ENCODE data around the gene APC2.

GRCh38 chr19:1514295-1514661 is 64.4 kb downstream of the APC2 start:
- TF ChIP-seq CTCF (IDR thresholded peaks at IDR 0.05) (no peak), POLR2A (IDR thresholded peaks at IDR 0.05) (no peak)
